NK-92 treated with Interleukin-12 subunit alpha and Interleukin-12 subunit beta, amount 100 ng/mL, for 24 hours (cell line): ENCODE results near the gene PNRC1.
"Not testable (repeated sequence)": the region's sequence is repeated elsewhere in the genome, so short reads cannot be mapped to it uniquely, and the experiment has no call there.

Source experiments
- DNase-seq: peaks from one replicate; lab custom pipeline; 2025; lab: John Stamatoyannopoulos, UW

PNRC1 gene

GRCh38 chr6:89080281-89081128 is at the start of gene PNRC1:
Gene PNRC1 (plus strand): TSS chr6:89080751. CDS start chr6:89080895, 144 bp downstream.
- DNase-seq, result peak; percentile 100

- no peak for DNase-seq
Observed at GRCh38 chr6:89032599-89032998, 48.0 kb upstream of the PNRC1 start.

- no peak for DNase-seq
Observed at GRCh38 chr6:89033461-89033860, 47.1 kb upstream of the PNRC1 start.

DNA sequence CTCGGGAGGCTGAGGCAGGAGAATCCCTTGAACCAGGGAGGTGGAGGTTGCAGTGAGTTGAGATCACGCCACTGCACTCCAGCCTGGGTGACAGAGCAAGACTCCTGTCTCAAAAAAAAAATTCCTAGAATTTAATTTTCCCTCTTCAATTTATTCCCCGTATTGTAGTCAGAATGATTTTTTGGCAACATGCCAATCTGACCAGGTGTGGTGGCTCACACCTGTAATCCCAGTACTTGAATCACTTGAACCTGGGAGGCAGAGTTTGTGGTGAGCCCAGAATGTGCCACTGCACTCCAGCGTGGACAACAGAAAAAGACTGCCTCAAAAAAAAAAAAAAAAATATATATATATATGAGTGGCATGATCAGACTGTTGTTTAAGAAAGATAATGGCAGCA is 46.4 kb upstream of the PNRC1 start:
- not testable (repeated sequence) for DNase-seq

- no peak for DNase-seq
Observed at GRCh38 chr6:89034586-89035251, 45.8 kb upstream of the PNRC1 start.

GRCh38 chr6:89035252-89036101 is 45.1 kb upstream of the PNRC1 start:
- DNase-seq, result no peak

- DNase-seq, result no peak
Observed at GRCh38 chr6:89037141-89037900, 43.2 kb upstream of the PNRC1 start.

DNA sequence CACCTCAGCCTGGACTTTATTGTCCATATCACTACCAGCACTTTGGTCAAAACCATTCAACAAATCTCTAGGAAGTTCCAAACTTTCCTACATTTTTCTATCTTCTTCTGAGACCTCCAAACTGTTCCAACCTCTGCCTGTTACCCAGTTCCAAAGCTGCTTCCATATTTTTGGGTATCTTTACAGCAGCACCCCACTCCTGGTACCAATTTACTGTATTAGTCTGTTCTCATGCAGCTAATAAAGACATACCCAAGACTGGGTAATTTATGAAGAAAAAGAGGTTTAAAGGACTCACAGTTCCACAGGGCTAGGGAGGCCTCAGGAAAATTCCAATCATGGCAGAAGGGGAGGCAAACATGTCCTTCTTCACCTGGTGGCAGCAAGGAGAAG is 42.7 kb upstream of the PNRC1 start:
- not testable (repeated sequence) for DNase-seq

DNA sequence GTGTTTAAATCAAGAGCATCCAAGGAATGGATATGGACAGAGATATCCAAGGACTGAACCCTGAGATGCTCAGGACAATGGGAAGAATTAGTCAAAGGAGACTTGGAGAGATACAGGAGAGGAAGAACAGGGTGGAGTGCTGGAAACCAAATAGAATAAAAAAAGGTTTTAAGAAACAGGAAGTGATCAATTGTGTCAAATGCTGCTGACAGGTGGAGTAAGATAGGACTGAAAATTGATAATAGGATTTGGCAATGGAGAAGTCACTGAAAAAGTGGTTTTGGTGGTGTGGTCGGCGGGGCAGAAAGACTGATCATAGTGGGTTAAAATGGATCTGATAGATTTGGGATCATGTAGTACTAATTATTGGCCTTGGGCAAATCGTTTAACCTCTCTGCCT is 37.9 kb upstream of the PNRC1 start:
- DNase-seq, result no peak

GRCh38 chr6:89044328-89045010 is 36.1 kb upstream of the PNRC1 start:
- DNase-seq, result no peak

DNA sequence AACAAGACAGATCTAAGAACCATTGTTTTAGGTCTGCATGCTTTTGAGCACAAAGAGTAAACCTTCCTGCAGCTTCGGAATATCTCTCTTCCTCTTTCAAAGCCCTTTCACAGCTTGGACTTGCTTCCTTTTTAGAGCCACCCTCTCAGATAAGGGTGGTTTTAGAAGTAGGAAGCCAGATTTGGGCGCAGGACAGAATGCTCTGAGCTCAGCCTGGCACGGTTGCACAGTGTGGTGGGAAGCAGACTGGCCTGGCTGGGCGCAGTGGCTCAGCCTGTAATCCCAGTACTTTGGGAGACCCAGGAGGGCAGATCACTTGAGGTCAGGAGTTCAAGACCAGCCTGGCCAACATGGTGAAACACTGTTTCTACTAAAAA is 35.6 kb upstream of the PNRC1 start:
- no peak for DNase-seq

DNA sequence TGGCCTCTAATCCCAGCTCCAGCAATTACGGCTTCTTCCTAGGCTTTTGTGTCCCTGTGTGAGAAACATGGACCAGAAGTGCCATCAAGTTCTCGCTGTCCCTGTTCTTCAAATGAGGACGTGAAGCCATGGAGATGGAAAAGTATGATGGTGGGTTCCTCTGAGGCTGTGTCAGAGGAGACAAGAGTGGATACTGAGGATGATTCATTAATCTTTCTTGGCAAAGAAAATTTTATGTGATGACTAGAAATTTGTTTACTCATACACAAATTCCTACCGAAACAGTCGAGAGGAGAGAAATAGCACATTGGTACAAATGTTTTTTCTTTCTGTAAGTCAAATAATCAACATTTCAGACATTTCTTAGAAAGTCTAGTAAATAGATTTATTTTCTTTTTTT is 35.0 kb upstream of the PNRC1 start:
- DNase-seq, result no peak

- DNase-seq, result no peak
Observed at GRCh38 chr6:89047473-89047872, 33.1 kb upstream of the PNRC1 start.

DNA sequence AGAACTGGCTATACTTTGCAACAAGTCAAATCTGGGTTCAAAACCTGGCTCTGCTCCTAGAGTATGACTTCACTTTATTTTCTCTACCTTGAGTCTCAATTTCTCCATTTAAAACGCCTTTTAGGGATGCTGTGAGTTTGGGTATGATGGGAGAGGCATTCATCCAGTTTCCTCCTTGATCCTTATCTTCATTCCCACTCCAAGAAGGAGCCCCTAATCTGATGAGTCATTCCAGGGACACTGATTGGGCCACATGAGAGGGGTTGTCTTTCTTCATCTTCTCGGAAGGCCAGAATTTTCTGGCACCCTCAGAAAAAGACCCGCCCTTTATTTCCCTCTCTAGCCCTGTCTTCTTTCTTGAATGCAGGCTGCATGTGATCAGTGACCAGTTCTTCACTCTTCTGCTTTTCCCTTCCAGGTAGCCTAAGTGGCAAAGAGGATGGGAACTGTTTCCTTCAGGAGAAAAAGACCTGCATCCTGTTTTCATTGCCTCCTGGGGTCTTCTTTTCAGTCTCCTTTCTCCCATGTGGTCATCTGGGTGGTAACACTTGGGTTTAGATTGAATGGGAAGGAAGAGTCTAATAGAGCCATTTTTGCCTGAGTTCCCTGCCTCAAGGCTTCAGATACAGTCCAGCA is 32.1 kb upstream of the PNRC1 start:
- DNase-seq, result no peak

GRCh38 chr6:89048985-89049384 is 31.6 kb upstream of the PNRC1 start:
- DNase-seq, result no peak

GRCh38 chr6:89050155-89050554 is 30.4 kb upstream of the PNRC1 start:
- no peak for DNase-seq

- DNase-seq, result no peak
Observed at GRCh38 chr6:89050697-89051096, 29.9 kb upstream of the PNRC1 start.

- no peak for DNase-seq
Observed at GRCh38 chr6:89051676-89052075, 28.9 kb upstream of the PNRC1 start.

DNA sequence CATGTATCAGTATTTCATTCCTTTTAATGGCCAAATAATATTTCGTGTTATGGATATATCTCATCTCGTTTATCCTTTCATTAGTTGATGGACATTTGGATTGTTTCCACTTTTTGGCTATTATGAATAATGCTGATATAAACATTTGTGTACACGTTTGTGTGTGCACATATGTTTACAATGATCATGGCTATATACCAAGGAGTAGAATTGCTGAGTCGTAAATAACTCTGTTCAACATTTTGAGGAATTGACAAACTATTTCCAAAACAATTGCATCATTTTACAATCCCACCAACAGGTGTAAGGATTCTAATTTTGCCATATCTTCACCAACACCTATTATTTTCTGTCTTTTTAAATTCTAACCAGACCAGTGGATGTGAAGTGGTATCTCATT is 26.3 kb upstream of the PNRC1 start:
- DNase-seq, result no peak

DNA sequence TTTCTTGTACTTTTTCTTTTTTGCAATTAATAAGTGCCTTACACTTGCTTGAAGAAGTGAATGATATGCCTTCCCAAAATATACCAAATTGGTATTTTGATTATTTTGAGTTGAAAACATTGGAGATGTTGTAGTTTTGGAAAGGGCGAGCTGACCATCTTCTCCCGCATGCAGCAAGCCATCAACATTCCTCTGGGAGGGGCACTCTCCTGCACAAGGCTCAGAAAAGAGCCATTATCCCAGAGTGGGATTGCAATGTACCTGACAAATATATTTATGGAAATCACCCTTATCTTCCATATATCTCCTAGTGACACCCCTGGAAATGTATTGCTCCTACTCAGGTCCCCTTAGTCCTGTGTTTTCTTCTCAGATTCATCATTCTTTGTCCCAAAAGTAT is 22.8 kb upstream of the PNRC1 start:
- no peak for DNase-seq

GRCh38 chr6:89058627-89059026 is 21.9 kb upstream of the PNRC1 start:
- DNase-seq, result no peak
